K562 (cell line): ENCODE results near the gene NAA15. TPM values are rescaled to one million over a fixed set of nuclear protein-coding genes. Genes with fewer than 3 reads are reported as not detected.

ENCODE experiments used
- ADNP ChIP-seq: fragments of 200-800 bp; sonication (Bioruptor generic); IDR thresholded peaks from 2 replicates; pipeline ENCODE4 v1.6.1; 2016; ENCODE audit warnings: missing genetic modification characterization, missing compliant biosample characterization
- ATF1 ChIP-seq, 2 experiments: fragments of 450-650 bp in 1 of 2; IDR thresholded peaks; 2 replicates each; pipeline ENCODE4 v1.6.1; 2016; ENCODE audit warnings: missing compliant biosample characterization in 1 of 2, missing genetic modification characterization in 1 of 2
- CBX3 ChIP-seq, 2 experiments: IDR thresholded peaks; 1 replicate in 1 of 2; 2 replicates in 1 of 2; pipeline ENCODE4 v1.6.1; 2012; ENCODE audit warnings: inconsistent platforms in 2 of 2, low read length in 2 of 2, borderline replicate concordance in 1 of 2, control low read depth in 1 of 2
- CXXC5 ChIP-seq: fragments of 250-450 bp; sonication (Bioruptor Pico); IDR thresholded peaks from 2 replicates; pipeline ENCODE4 v1.8.0; 2022; ENCODE audit warnings: inconsistent platforms, mild to moderate bottlenecking, moderate library complexity
- FOXJ2 ChIP-seq: fragments of 200-800 bp; sonication (Bioruptor generic); IDR thresholded peaks from 2 replicates; pipeline ENCODE4 v1.6.1; 2016; ENCODE audit warnings: missing genetic modification characterization, missing compliant biosample characterization
- HMGN3 ChIP-seq: IDR thresholded peaks from 2 replicates; pipeline ENCODE4 v1.6.1; 2011; ENCODE audit warnings: borderline replicate concordance, low read depth, mild to moderate bottlenecking, mixed read lengths, low read length; ENCODE audit not compliant: insufficient read length; ENCODE audit errors: extremely low read depth
- MEF2A ChIP-seq: IDR thresholded peaks from 2 replicates; pipeline ENCODE4 v1.6.1; 2011; ENCODE audit warnings: low read depth, mild to moderate bottlenecking, low read length, moderate library complexity; ENCODE audit not compliant: control insufficient read depth
- MXI1 ChIP-seq: IDR thresholded peaks from 2 replicates; pipeline ENCODE4 v1.6.1; 2011; ENCODE audit warnings: low read depth, mild to moderate bottlenecking, improper control_type of control experiment, low read length
- MYBL2 ChIP-seq, 2 experiments: fragments of 450-650 bp in 1 of 2; sonication (generic) in 1 of 2; formaldehyde crosslinking in 1 of 2; IDR thresholded peaks; 2 replicates each; pipeline versions ENCODE4 v1.6.1 to v1.8.1; 2017 to 2022; ENCODE audit warnings: borderline replicate concordance in 1 of 2, inconsistent platforms in 1 of 2, low read depth in 1 of 2, mild to moderate bottlenecking in 1 of 2, missing genetic modification reagents in 1 of 2, moderate library complexity in 1 of 2
- NR0B1 ChIP-seq: fragments of 450-650 bp; IDR thresholded peaks from one replicate; pipeline ENCODE4 v1.6.1; 2018; ENCODE audit warnings: mild to moderate bottlenecking, moderate library complexity; ENCODE audit not compliant: partially characterized antibody
- PTBP1 ChIP-seq: fragments of 200-400 bp; formaldehyde crosslinking; IDR thresholded peaks from 2 replicates; pipeline ENCODE4 v1.6.1; 2017; ENCODE audit warnings: low read depth, low read length
- SNIP1 ChIP-seq: fragments of 450-650 bp; IDR thresholded peaks from 2 replicates; pipeline ENCODE4 v1.7.1; 2017; ENCODE audit warnings: low read depth, mild to moderate bottlenecking
- SREBF1 ChIP-seq: fragments of 150-350 bp; IDR thresholded peaks from 2 replicates; pipeline ENCODE4 v1.6.1; 2014; ENCODE audit warnings: antibody characterized with exemption, low read depth, low read length, borderline replicate concordance
- TBP ChIP-seq: optimal IDR thresholded peaks from 2 replicates; pipeline ENCODE3; 2011; ENCODE audit warnings: low read depth, low read length, improper control_type of control experiment
- ZBTB1 ChIP-seq: sonication (generic); formaldehyde crosslinking; IDR thresholded peaks from 2 replicates; pipeline ENCODE4 v1.8.1; 2023; ENCODE audit warnings: missing genetic modification reagents, low read depth, mild to moderate bottlenecking, borderline replicate concordance
- ZNF165 ChIP-seq: fragments of 250-450 bp; sonication (Bioruptor Pico); IDR thresholded peaks from 2 replicates; pipeline ENCODE4 v1.4.0; 2020; ENCODE audit warnings: borderline replicate concordance
- ZNF232 ChIP-seq: sonication (generic); formaldehyde crosslinking; IDR thresholded peaks from 2 replicates; pipeline ENCODE4 v1.8.0; 2022; ENCODE audit warnings: mild to moderate bottlenecking, missing genetic modification reagents
- ZNF431 ChIP-seq: sonication (generic); formaldehyde crosslinking; IDR thresholded peaks from 2 replicates; pipeline ENCODE4 v1.8.0; 2022; ENCODE audit warnings: mild to moderate bottlenecking, missing genetic modification reagents
- ZNF589 ChIP-seq: fragments of 200-800 bp; sonication (Bioruptor generic); IDR thresholded peaks from 2 replicates; pipeline ENCODE4 v1.6.1; 2016; ENCODE audit warnings: low read depth, missing genetic modification characterization, missing compliant biosample characterization
- polyA plus RNA-seq, 8 experiments: library from polyadenylated mRNA; depleted of rRNA in 4 of 8; stranded (reverse) in 5 of 8; unstranded in 3 of 8; fragments of >200 nt; fragmentation: Nextera tagmentation in 2 of 8; fragmentation: Illumina TruSeq in 1 of 8; extraction: Ambion mirVana in 2 of 8; extraction: Trizol in 1 of 8; gene quantifications; 2 replicates each; pipeline versions ENCODE4 v1.2.1 to v1.2.3, GENCODE V29; 2011 to 2014; ENCODE audit warnings: inconsistent platforms in 1 of 8, missing spikeins in 1 of 8
- total RNA-seq, 7 experiments: library from RNA; depleted of rRNA in 6 of 7; stranded (reverse); fragments of >200 nt in 6 of 7; fragmentation: Illumina TruSeq in 2 of 7; extraction: Trizol in 2 of 7; gene quantifications; 2 replicates each; pipeline versions ENCODE4 v1.2.1 to v1.2.3, GENCODE V29; 2011 to 2021; ENCODE audit warnings: low replicate concordance in 1 of 7
- TF ChIP-seq, protein P1 (sequence below): sonication (generic); formaldehyde crosslinking; IDR thresholded peaks from 2 replicates; pipeline ENCODE4 v1.5.0; 2020; ENCODE audit warnings: missing genetic modification reagents
- TF ChIP-seq, protein P2 (sequence below): fragments of 250-450 bp; sonication (Bioruptor Pico); IDR thresholded peaks from 2 replicates; pipeline ENCODE4 v1.4.0; 2020; ENCODE audit warnings: mild to moderate bottlenecking

The NAA15 gene
- total and polyA plus RNA-seq, 9 of the 15 experiments (the other 6 are each of a cell fraction or from before 2014, with no cell fraction given) = 37.8 to 117 (median 63.2) TPM

- TF ChIP-seq CBX3 (IDR thresholded peaks at IDR 0.05; ENCODE audit: borderline replicate concordance in 1 of 2, low read length in 2 of 2) (peak in 1 of 2 experiments; percentile 68; a peak in 2 of 3 replicates), ZNF431 (CRISPR knock-in tag) (peak; percentile 66; the same call in 1 of the 2 replicates), CXXC5 (CRISPR knock-in tag) (peak; percentile 33), MYBL2 (IDR thresholded peaks at IDR 0.05; ENCODE audit: low read depth) (no peak), MYBL2 (CRISPR knock-in tag; IDR thresholded peaks at IDR 0.05; ENCODE audit: borderline replicate concordance) (no peak), HMGN3 (peak; percentile 34), FOXJ2 (tag) (peak; percentile 62; the same call in 1 of the 2 replicates), ZNF165 (CRISPR knock-in tag) (no peak), MXI1 (peak; percentile 45), TBP (peak; percentile 73), NR0B1 (no peak), ZBTB1 (CRISPR knock-in tag) (peak; percentile 70; the same call in 1 of the 2 replicates), ZNF589 (CRISPR knock-in tag) (no peak), ATF1 (CRISPR knock-in tag; IDR thresholded peaks at IDR 0.05) (no peak), ATF1 (tag; IDR thresholded peaks at IDR 0.05) (peak; percentile 80), ADNP (tag) (no peak), SNIP1 (no peak; the same call in 1 of the 2 replicates), PTBP1 (no peak), SREBF1 (no peak), ZNF232 (CRISPR knock-in tag) (no peak; the same call in none of the 2 replicates), MEF2A (no peak)
- TF ChIP-seq, protein P1, sequence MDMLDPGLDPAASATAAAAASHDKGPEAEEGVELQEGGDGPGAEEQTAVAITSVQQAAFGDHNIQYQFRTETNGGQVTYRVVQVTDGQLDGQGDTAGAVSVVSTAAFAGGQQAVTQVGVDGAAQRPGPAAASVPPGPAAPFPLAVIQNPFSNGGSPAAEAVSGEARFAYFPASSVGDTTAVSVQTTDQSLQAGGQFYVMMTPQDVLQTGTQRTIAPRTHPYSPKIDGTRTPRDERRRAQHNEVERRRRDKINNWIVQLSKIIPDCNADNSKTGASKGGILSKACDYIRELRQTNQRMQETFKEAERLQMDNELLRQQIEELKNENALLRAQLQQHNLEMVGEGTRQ (CRISPR knock-in tag) = no peak
- TF ChIP-seq, protein P2, sequence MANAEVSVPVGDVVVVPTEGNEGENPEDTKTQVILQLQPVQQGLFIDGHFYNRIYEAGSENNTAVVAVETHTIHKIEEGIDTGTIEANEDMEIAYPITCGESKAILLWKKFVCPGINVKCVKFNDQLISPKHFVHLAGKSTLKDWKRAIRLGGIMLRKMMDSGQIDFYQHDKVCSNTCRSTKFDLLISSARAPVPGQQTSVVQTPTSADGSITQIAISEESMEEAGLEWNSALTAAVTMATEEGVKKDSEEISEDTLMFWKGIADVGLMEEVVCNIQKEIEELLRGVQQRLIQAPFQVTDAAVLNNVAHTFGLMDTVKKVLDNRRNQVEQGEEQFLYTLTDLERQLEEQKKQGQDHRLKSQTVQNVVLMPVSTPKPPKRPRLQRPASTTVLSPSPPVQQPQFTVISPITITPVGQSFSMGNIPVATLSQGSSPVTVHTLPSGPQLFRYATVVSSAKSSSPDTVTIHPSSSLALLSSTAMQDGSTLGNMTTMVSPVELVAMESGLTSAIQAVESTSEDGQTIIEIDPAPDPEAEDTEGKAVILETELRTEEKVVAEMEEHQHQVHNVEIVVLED (CRISPR knock-in tag) = 0 out of 2 replicates have a peak, but pooled peaks have one; percentile 45
Measured at GRCh38 chr4:139453371-139454110, 152.2 kb downstream of the NAA15 start (continued).
